Fibroblast of peridontal ligament (primary cell): ENCODE measurements around the gene FAM149A.
A peak's percentile ranks its signal among the peaks of the same experiment; 100 is the strongest.

ENCODE experiments used
- DNase-seq: peaks from one replicate; pipeline ENCODE4 v3.0.0-alpha.2; 2010; ENCODE audit errors: extremely low read depth

FAM149A gene

GRCh38 chr4:186105647-186106321 lies 1.3 kb downstream of the FAM149A start:
- DNase-seq = no peak

GRCh38 chr4:186107947-186108346 lies 3.4 kb downstream of the FAM149A start:
- DNase-seq = no peak

GRCh38 chr4:186108391-186108790 lies 3.9 kb downstream of the FAM149A start:
- DNase-seq = no peak

- DNase-seq = no peak
Observed at GRCh38 chr4:186109245-186109644, 4.7 kb downstream of the FAM149A start.

- DNase-seq = no peak
Observed at GRCh38 chr4:186116697-186117096, 12.2 kb downstream of the FAM149A start.

GRCh38 chr4:186118582-186118981 lies 14.1 kb downstream of the FAM149A start:
- DNase-seq = no peak

GRCh38 chr4:186121057-186121456 lies 16.6 kb downstream of the FAM149A start:
- no peak for DNase-seq

GRCh38 chr4:186128842-186129241 lies 24.3 kb downstream of the FAM149A start:
- no peak for DNase-seq

GRCh38 chr4:186131935-186132334 lies 27.4 kb downstream of the FAM149A start:
- DNase-seq = no peak

GRCh38 chr4:186132577-186133242 lies 28.2 kb downstream of the FAM149A start:
- DNase-seq = peak; percentile 24

- DNase-seq = no peak
Observed at GRCh38 chr4:186134257-186134656, 29.8 kb downstream of the FAM149A start.

- no peak for DNase-seq
Observed at GRCh38 chr4:186134861-186135260, 30.4 kb downstream of the FAM149A start.

- peak; percentile 65 for DNase-seq
Observed at GRCh38 chr4:186137196-186137794, 32.8 kb downstream of the FAM149A start.

- peak; percentile 47 for DNase-seq
Observed at GRCh38 chr4:186144198-186144945, 39.9 kb downstream of the FAM149A start.

GRCh38 chr4:186144946-186145569 lies 40.6 kb downstream of the FAM149A start:
- peak; percentile 50 for DNase-seq

GRCh38 chr4:186146458-186146857 lies 42.0 kb downstream of the FAM149A start:
- DNase-seq = no peak

- no peak for DNase-seq
Observed at GRCh38 chr4:186148336-186148975, 44.0 kb downstream of the FAM149A start.

- DNase-seq = peak; percentile 8
Observed at GRCh38 chr4:186149872-186150271, 45.4 kb downstream of the FAM149A start.

GRCh38 chr4:186150926-186151325 lies 46.4 kb downstream of the FAM149A start:
- no peak for DNase-seq

GRCh38 chr4:186151499-186151898 lies 47.0 kb downstream of the FAM149A start:
- DNase-seq = no peak

GRCh38 chr4:186158021-186158813 lies 53.7 kb downstream of the FAM149A start:
- DNase-seq = no peak
